ENCODE data around the gene RGS7.

GRCh38 chr1:241235256-241235897, 121.6 kb downstream of the RGS7 start:
- no peak for TF ChIP-seq POLR2A (IDR thresholded peaks at IDR 0.05)
- TF ChIP-seq, protein P1, sequence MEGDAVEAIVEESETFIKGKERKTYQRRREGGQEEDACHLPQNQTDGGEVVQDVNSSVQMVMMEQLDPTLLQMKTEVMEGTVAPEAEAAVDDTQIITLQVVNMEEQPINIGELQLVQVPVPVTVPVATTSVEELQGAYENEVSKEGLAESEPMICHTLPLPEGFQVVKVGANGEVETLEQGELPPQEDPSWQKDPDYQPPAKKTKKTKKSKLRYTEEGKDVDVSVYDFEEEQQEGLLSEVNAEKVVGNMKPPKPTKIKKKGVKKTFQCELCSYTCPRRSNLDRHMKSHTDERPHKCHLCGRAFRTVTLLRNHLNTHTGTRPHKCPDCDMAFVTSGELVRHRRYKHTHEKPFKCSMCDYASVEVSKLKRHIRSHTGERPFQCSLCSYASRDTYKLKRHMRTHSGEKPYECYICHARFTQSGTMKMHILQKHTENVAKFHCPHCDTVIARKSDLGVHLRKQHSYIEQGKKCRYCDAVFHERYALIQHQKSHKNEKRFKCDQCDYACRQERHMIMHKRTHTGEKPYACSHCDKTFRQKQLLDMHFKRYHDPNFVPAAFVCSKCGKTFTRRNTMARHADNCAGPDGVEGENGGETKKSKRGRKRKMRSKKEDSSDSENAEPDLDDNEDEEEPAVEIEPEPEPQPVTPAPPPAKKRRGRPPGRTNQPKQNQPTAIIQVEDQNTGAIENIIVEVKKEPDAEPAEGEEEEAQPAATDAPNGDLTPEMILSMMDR (IDR thresholded peaks at IDR 0.05) = no peak

Measured in body of pancreas (tissue), 4 donors.